CD1c-positive myeloid dendritic cell (primary cell): ENCODE data around the gene UMODL1.

Source experiments
- DNase-seq: peaks from one replicate; pipeline ENCODE4 v3.0.0-alpha.2; 2016; ENCODE audit errors: extremely low spot score

The UMODL1 gene

DNA sequence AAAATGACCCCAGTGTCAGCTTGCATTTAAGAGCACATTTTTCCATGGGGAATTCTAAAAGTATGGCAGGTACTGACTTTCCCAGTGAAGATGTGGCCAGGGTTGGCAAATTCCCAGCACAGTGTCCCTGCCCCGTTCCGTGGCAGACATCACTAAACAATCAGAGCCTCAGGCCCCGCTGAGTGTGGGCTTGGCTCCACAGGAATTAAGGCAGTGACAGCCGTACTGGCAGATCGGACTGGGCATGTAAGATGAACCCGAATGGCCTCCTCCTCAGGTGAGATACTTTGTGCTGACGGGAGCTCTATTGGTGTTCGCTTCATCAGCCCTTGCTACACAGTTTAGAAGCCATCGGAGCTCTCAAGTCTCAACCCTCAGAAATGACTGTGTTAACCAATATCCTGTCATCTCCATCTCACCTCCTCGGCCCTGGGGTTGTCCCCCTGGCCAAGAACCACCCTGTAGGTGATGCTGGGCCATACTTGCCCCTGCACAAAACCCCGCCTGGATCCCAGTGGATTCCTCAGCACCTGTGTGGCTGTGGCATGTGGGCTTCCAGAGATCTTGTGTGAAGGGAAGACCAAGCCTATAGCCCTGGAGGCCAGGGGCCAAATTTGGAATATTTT lies 118.9 kb downstream of the UMODL1 start:
- no peak for DNase-seq

DNA sequence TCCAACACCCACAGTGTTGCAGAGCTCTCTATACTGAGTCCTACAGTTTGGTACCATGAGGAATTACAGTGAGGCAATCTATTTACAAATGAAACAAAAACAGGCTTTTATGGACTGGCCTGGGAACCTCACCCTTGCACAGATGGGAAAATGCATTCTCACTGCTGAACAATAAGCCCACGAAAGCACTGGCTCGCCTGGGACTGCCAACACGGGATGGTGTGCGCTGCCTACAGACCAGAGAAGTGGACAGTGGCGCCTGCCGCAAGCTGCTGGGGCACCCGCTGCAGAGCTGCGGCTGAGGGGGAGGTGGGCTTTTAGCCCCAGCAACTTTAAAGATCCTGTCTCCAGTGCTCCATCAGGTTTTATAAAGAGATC lies 119.4 kb downstream of the UMODL1 start:
- no peak for DNase-seq

DNA sequence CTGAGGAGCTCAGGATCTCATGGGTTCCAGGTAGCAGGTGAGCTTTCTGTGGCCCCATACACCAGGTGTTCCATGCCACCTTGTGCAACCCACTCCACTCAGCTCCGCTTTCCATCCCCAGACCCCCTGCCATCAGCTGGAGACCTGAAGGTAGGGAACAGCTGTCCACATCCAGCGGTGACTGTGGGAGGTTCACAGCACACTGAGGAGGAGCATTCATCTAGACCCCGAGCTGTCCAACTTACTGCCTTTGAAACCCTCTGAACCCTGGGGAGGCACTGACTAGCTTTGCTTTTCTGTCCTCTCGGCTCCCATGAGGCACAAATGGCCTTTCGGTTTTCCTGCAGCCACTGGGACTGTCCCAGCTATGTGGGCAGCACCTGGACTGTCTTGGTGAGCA lies 119.9 kb downstream of the UMODL1 start:
- no peak for DNase-seq

DNA sequence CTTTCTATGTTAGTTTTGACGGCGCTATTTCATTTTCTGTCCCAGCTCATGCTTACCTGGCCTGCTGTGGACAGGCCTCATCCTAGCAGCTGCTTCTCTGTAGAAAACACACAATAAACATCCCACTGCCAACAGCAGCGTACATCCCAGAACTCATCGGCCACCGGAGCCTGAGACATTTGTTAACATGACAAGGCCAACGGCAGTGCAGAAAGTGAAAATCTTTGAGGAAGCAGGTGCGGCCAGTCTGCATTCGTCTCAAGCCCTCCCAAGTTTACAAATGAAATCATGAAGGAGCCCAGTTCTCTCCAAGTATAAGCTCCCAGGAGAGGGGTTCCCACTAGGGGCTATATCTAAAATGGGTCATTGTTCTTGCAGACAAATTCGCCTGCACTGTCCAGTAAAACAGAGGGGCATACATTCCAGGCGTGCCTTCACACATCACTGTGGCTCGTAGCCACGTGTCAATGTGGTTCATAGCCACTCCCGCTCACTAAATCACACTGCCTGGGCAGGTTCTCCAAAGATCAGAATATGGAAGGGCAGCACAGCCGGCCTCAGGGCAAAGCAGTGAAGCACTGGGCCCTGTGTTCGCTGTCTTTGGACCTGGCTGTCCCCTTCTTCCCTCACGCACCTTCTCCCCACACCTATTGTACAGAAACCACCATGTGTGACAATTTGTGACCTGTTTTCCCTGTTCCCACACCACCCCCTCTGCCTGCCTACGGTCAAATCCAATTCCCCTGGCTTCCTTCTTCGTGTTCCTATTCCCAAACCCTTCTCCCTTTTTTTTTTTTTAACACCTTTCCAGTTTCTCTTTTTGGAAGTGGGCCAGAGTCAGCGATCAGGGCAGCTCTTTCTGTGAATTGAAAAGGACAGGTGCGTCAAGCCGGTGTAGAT lies 120.8 kb downstream of the UMODL1 start:
- no peak for DNase-seq
